ENCODE measurements around the gene KCNQ1.
"Not testable (repeated sequence)": the region's sequence is repeated elsewhere in the genome, so short reads cannot be mapped to it uniquely, and the experiment has no call there.

Gene KCNQ1

DNA sequence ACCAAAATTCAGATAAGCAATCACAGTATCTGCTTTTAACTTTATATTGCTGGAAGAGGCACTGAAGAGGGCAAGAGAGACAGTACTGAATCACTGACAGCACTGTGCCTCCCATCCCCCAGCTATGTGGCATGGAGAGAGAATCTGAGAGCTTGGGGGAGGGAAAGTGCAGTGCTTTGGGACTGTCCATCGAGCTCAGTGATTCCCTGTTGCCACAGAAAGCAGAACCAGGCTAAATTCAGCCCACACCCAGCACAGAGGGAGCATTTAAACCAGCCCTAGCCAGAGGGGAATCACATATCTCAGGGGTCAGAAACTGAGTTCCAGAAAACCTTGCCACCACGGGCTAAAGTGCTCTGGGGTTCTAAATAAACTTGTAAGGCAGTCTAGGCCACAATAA, 44.3 kb downstream of the KCNQ1 start:
- DNase-seq (ENCODE audit: low read depth): no peak
- no peak overlapping the region for H3K4me3 ChIP-seq (ENCODE audit: control insufficient read depth, low read depth, low read length)
- TF ChIP-seq, protein P1, sequence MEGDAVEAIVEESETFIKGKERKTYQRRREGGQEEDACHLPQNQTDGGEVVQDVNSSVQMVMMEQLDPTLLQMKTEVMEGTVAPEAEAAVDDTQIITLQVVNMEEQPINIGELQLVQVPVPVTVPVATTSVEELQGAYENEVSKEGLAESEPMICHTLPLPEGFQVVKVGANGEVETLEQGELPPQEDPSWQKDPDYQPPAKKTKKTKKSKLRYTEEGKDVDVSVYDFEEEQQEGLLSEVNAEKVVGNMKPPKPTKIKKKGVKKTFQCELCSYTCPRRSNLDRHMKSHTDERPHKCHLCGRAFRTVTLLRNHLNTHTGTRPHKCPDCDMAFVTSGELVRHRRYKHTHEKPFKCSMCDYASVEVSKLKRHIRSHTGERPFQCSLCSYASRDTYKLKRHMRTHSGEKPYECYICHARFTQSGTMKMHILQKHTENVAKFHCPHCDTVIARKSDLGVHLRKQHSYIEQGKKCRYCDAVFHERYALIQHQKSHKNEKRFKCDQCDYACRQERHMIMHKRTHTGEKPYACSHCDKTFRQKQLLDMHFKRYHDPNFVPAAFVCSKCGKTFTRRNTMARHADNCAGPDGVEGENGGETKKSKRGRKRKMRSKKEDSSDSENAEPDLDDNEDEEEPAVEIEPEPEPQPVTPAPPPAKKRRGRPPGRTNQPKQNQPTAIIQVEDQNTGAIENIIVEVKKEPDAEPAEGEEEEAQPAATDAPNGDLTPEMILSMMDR (IDR thresholded peaks at IDR 0.05; ENCODE audit: control insufficient read depth, insufficient read depth, low read depth, low read length, missing control alignments): no peak

DNA sequence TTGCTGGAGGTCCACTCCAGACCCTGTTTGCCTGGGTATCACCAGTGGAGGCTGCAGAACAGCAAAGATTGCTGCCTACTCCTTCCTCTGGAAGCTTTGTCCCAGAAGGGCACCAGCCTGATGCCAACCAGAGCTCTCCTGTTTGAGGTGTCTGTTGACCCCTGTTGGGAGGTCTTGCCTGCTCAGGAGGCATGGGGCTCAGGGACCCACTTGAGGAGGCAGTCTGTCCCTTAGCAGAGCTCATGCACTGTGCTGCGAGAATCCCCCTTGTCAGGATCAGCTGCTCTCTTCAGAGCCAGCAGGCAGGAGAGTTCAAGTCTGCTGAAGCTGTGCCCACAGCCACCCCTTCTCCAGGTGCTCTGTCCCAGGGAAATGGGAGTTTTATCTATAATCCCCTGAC, 53.1 kb downstream of the KCNQ1 start:
- DNase-seq (ENCODE audit: low read depth); H3K4me3 ChIP-seq (ENCODE audit: control insufficient read depth, low read depth, low read length): not testable (repeated sequence)

DNA sequence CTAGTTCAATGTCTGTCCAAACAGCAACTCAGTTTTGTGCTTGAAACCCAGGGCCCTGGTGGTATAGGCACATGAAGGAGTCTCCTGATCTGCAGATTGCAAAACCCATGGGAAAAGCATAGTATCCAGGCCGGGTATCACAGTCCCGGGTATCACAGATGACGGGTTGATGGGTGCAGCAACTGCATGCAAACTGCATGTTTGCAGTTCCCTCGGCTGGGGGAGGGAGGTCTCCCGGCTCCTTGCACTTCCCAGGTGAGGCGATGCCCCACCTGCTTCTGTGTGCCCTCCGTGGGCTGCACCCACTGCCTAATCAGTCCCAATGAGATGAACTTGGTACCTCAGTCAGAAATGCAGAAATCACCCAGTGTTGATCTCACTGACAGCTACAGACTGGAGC, 53.9 kb downstream of the KCNQ1 start:
- H3K4me3 ChIP-seq (ENCODE audit: control insufficient read depth, low read depth, low read length): no peak overlapping the region
- no peak for DNase-seq (ENCODE audit: low read depth)
- TF ChIP-seq, protein P1 (IDR thresholded peaks at IDR 0.05; ENCODE audit: control insufficient read depth, insufficient read depth, low read depth, low read length, missing control alignments): no peak

DNA sequence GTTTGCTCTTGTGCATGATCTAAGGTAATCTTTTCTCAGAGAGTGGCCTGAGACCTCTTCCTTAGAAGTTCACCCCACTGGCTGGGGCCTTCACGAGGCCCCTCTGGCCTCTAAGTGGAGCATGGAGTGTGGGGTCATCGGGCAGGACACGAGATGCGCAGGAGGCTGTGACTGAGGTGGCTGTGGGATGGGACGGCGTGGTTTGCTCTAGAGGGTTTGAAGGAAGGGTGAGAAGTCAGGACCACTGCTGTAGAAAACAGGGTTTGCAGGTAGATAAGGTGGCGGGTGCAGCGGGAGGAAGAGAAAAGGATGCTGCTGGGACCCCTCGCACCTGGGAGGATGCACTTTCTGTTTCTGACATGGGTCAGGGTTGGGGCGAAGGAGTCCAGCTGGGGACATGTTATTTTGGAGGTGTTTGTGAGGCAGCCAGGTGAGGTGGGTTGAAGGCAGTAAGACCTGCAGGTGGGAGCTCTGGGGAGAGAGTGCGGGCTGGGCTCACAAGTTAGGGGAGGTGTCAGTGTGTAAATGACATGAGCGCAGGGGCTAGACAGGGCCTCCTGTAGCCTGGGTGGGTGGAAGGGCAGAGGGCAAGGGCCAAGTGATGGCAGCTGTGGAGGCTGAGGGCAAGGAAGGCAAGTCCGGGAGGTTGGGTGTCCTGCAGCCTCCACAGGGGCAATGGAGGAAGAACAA, 62.5 kb downstream of the KCNQ1 start:
- TF ChIP-seq, protein P1 (IDR thresholded peaks at IDR 0.05; ENCODE audit: control insufficient read depth, insufficient read depth, low read depth, low read length, missing control alignments): no peak
- H3K4me3 ChIP-seq (ENCODE audit: control insufficient read depth, low read depth, low read length): no peak overlapping the region
- no peak for DNase-seq (ENCODE audit: low read depth)

DNA sequence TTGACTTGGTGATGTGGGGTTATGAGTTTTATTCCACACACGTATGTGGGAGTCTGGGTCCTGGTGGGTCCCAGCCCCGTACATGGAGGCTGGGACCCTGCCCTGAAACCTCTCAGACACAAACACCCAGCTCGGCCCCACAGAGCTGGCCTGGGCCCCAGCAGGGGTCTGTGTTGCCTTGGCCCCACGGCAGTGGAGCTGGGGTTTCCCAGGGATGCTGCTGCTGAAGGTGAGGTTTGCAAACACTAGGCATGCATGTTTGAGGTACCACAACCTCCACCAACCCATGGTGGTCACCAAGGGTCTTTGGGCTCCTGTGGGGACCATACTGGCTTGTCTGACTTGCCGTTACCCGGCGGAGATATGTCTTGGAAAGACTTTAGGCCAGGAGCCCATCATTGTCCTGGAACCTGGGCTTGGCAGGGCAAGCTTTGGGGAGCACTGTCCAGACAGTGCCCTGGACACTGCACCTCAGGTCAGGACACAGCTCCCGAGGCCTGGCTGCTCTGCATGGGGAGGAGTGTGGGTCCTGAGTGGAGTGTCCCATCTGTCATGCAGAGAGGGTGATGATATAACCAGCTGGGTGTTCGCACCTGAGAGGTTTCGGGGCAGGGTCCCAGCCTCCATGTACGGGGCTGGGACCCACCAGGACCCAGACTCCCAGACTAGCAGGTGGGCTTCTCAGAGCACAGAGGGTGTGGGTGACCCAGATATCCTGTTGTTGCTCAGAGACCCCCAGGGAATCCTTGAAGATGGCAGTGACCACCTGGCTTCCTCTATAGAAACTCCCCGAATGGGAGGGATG, 63.3 kb downstream of the KCNQ1 start:
- H3K4me3 ChIP-seq (ENCODE audit: control insufficient read depth, low read depth, low read length): no peak overlapping the region
- TF ChIP-seq, protein P1 (IDR thresholded peaks at IDR 0.05; ENCODE audit: control insufficient read depth, insufficient read depth, low read depth, low read length, missing control alignments): no peak
- DNase-seq (ENCODE audit: low read depth): no peak

DNA sequence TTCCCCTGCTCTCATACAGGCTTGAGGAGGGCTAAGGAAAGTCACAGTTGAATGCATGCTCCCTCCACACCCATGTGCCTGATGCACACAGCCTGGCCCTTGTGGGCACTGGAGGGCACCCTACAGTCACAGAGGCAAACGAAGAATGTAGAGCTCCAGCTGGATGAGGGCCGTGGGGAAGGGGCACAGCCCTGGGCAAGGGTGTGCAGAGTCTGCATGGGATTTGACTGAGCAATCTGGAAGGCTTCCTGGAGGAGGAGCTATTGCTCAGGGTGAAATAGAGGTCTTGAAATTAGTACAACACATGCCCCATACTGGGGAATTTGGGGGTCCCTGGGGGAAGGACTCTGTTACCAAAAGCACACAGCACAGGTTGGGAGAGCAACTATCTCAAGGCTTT, 64.0 kb downstream of the KCNQ1 start:
- H3K4me3 ChIP-seq (ENCODE audit: control insufficient read depth, low read depth, low read length): no peak overlapping the region
- TF ChIP-seq, protein P1 (IDR thresholded peaks at IDR 0.05; ENCODE audit: control insufficient read depth, insufficient read depth, low read depth, low read length, missing control alignments): no peak
- DNase-seq (ENCODE audit: low read depth): no peak

DNA sequence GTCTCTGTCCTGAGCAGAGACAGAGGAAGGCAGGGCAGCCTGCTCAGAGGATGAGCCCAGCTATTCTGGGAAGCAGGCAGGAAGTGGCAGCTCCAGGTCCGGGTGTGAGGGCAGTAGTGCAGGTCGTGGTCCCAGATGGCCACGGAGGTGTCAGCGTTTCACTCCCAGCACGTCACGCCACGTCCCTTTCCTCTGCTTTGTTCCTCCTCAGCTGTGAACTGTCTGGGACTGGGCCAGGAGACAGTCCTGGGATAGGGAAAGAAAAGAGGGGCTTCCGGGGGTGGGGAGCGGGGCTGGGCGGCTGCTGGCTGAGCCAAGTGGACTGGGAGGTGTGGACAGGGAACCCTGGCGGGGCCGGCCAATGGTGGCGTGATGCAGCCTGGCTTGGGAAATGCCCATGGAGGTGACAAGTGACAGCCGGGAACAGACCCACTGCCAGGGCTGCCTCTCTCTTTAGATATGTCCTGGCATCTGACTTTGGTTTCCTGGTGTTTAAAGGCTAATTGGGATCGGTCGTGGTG, 64.7 kb downstream of the KCNQ1 start:
- no peak overlapping the region for H3K4me3 ChIP-seq (ENCODE audit: control insufficient read depth, low read depth, low read length)
- DNase-seq (ENCODE audit: low read depth): no peak
- TF ChIP-seq, protein P1 (IDR thresholded peaks at IDR 0.05; ENCODE audit: control insufficient read depth, insufficient read depth, low read depth, low read length, missing control alignments): no peak
